GM10266 (cell line): Measurements from ENCODE around the gene PLCH2.

Experiments
- DNase-seq: peaks from one replicate; pipeline ENCODE4 v3.0.0; 2012; ENCODE audit errors: extremely low spot score
- TF ChIP-seq, protein P1 (sequence below): IDR thresholded peaks from 2 replicates; pipeline ENCODE4 v1.5.1; 2012; ENCODE audit warnings: mild to moderate bottlenecking, low read depth; ENCODE audit not compliant: control insufficient read depth, insufficient read depth; ENCODE audit errors: missing control alignments

PLCH2 gene

DNA sequence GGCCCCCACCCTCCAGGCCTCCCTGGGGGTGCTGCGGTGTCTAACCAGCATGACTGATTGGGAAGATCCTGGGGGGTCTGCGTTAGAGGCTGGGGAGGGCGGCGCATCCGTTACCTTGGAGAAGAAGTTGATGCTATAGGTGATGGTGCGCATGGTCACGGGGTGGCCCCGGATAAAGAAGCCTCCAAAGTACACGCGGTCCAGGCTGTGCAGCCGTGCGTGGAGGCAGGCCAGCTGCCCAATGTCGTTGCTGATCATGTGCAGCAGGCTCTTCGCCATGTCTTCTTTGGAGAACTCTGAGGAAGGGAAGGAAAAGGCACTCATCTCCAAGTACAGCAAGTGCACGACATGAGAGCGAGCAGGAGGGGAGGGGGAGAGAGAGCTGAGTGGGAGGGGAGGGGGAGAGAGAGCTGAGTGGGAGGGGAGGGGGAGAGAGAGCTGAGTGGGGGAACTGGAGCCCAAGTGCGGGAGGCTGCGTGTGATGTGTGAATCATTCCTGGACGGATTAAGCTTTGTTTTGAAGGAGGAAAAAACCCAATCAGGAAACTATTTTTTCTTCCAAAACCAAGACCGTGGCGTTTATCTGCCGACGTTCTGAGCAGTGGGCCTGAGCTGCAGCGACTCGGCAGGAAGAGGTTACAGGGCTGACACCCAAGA lies 43.1 kb downstream of the PLCH2 start:
- TF ChIP-seq, protein P1, sequence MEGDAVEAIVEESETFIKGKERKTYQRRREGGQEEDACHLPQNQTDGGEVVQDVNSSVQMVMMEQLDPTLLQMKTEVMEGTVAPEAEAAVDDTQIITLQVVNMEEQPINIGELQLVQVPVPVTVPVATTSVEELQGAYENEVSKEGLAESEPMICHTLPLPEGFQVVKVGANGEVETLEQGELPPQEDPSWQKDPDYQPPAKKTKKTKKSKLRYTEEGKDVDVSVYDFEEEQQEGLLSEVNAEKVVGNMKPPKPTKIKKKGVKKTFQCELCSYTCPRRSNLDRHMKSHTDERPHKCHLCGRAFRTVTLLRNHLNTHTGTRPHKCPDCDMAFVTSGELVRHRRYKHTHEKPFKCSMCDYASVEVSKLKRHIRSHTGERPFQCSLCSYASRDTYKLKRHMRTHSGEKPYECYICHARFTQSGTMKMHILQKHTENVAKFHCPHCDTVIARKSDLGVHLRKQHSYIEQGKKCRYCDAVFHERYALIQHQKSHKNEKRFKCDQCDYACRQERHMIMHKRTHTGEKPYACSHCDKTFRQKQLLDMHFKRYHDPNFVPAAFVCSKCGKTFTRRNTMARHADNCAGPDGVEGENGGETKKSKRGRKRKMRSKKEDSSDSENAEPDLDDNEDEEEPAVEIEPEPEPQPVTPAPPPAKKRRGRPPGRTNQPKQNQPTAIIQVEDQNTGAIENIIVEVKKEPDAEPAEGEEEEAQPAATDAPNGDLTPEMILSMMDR: no peak
- DNase-seq: no peak

DNA sequence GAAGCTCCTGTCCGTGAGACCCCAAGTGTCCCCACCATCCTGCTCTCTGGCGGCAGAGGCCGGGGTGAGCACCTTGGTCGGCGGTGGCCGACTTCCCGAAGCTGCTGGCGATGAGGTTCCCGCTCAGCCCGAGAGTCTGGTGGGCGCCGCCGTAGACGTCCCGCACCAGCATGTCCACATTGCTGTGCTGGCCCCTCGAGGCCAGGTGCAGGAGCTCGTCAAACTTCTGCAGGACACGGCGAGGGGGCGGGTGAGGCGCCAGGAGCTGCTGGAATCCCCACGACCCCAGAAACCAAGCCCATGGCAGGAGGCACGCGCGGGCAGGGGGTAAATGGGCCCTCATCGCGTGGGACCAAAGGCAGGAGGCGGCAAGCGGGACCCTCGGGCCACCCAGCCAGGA lies 43.6 kb downstream of the PLCH2 start:
- TF ChIP-seq, protein P1: no peak
- DNase-seq: no peak

DNA sequence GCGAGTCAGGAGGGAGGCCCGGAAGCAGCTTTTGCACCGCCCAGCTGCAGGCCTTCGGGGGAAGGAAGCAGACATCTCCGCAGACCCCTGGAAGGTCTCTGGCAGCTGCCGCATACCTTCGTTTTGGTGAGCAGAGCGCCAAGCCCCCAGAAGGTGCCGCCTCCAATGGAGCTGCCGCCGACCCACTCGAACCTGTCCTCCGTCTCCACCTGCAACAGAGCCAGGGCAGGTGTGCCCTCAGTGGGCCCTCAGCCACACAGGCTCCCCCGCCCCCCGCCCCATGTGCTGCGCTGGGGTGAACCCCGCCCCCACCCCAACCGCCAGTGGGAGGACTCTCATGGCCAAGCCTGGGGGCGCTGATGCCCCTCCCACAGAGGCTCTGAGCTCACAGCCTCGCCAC lies 44.1 kb downstream of the PLCH2 start:
- DNase-seq: no peak
- TF ChIP-seq, protein P1: no peak

DNA sequence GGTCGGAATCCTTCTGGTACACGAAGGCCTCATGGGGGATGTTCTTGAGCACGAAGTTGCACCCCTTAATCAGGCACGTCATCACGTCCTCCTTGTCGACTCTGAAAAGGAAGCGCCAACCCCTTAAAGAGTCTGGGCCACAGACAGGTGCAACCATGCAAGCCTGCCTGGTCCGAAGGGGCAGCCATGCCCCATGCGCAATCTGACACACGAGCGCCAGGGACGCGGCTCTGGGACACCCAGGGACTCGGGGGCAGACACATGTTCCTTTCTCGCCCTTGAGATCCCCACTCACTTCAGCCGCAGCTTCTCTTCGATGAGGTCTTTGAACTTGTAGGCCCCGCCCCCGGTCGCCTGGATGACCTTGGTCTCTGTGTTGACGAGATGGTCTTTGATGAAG lies 44.7 kb downstream of the PLCH2 start:
- DNase-seq: no peak
- TF ChIP-seq, protein P1: no peak

DNA sequence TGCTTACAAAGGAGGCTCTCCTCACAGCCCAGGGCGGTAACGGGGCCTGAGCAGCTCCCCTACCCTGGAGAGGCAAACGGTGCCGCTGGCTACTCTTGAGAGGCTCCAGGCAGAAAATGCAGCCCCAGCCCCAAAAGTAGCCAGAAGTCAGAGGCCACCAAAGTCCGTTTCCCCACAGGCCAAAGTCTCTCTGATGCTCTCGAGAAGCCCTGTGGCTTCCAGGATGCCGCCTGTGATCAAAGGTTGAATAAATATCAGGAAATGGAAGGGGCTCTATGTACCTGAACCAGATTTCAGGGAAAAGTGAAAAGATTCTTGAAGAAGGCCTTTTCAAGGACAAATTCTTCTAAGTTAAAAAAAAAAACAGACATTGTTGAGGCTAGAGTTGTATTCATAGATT lies 46.1 kb downstream of the PLCH2 start:
- no peak for DNase-seq
- TF ChIP-seq, protein P1: no peak

DNA sequence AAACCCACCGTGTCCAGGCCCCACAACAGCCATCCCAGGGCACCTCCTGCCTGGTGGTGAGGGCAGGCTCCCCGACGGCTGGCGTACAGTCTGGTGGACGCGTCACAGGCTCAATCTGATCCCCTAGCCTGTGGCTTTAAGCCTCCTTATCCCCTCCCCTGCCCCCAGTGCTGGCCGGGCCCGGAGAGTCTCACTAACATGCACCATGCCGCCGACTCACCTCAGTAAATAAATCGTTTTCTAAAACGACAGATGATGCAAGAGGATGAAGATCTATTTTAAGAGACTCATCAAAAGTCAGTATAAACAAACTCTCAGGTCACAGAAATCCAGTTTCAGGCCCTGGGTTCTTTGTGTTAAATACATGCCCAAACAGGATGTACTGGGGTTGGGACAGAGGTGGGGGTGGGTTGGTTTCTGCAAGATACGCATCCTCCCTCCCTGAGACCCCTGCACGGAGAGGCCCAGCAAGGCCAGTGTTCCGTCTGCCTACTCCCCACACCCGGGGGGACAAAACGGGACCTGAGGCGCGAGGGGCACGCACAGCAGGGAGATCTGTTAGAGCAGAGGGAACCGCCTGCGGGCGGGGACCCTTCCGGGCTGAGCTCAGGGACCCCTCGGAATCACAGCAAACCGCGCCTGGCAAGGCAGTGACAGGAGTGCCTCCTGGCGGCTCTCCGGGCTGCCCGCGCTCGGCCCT lies 47.3 kb downstream of the PLCH2 start:
- TF ChIP-seq, protein P1: no peak
- no peak for DNase-seq
